A549 (cell line): ENCODE data around the gene CHD1.

ENCODE experiments used
- EHF ChIP-seq: fragments of 250-450 bp; sonication (Bioruptor Pico); IDR thresholded peaks from 2 replicates; pipeline ENCODE4 v1.5.0; 2020; ENCODE audit warnings: mild to moderate bottlenecking
- POLR2A ChIP-seq: IDR thresholded peaks from 2 replicates; pipeline ENCODE4 v1.6.1; 2012; ENCODE audit warnings: mild to moderate bottlenecking, low read length
- RCOR1 ChIP-seq: fragments of 150-350 bp; IDR thresholded peaks from 2 replicates; pipeline ENCODE4 v1.6.1; 2014; ENCODE audit warnings: antibody characterized with exemption, low read length, low read depth
- TF ChIP-seq, protein P1 (sequence below): fragments of 450-650 bp; IDR thresholded peaks from 2 replicates; pipeline ENCODE4 v1.6.1; 2014; ENCODE audit warnings: antibody characterized with exemption

DNA sequence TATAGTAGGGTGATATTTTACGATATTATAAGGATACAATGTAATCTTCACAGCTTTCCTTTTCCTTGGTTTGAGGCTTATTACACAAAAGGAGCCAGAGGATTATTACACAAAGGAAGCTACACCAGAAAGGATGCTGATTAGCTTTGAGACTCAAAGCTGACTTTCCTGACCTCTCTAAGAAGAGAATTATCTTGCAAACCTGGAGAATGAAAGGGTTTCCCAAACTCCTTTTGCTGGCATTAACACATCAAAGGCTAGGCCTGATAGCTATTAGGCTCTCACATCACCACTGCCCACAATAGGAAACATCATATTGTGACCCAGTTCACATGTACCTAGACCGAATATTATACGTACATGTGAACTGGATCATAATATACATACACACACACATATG, 34.2 kb upstream of the CHD1 start:
- TF ChIP-seq POLR2A = no peak
- TF ChIP-seq EHF (CRISPR knock-in tag) = no peak
- no peak for TF ChIP-seq RCOR1
- TF ChIP-seq, protein P1, sequence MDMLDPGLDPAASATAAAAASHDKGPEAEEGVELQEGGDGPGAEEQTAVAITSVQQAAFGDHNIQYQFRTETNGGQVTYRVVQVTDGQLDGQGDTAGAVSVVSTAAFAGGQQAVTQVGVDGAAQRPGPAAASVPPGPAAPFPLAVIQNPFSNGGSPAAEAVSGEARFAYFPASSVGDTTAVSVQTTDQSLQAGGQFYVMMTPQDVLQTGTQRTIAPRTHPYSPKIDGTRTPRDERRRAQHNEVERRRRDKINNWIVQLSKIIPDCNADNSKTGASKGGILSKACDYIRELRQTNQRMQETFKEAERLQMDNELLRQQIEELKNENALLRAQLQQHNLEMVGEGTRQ = no peak
